Adrenal gland (tissue), 19 donors: Measurements from ENCODE around the gene EHD4. TPM values are rescaled to one million over a fixed set of nuclear protein-coding genes. Genes with fewer than 3 reads are reported as not detected.

ENCODE experiments used
- DNase-seq, 7 donors: peaks; one replicate each; pipeline ENCODE4 v3.0.0-alpha.2; 2019 to 2020
- H3K27ac ChIP-seq, 5 donors: fragments of 200-600 bp; sonication (generic) in 4 of 5; 1 replicate in 3 of 5; 2 replicates in 2 of 5; pipeline versions ENCODE4 v1.5.1 to v1.8.0; 2016 to 2020; ENCODE audit warnings: mild to moderate bottlenecking in 1 of 5
- H3K27me3 ChIP-seq: fragments of 200-600 bp; 2 replicates; pipeline ENCODE4 v1.8.0; 2021
- H3K36me3 ChIP-seq, 2 donors: fragments of 200-600 bp; replicated peaks in 1 of 2; 1 replicate in 1 of 2; 2 replicates in 1 of 2; pipeline versions ENCODE4 v1.5.1 to v1.8.0; 2018 to 2022
- H3K4me1 ChIP-seq, 2 donors: fragments of 200-600 bp; replicated peaks in 1 of 2; 1 replicate in 1 of 2; 2 replicates in 1 of 2; pipeline versions ENCODE4 v1.5.1 to v1.8.0; 2018 to 2021
- H3K4me3 ChIP-seq, 4 donors: fragments of 200-600 bp; sonication (generic) in 3 of 4; one replicate each; pipeline ENCODE4 v1.5.1; 2016 to 2018
- H3K9me3 ChIP-seq, 3 donors: fragments of 200-600 bp; sonication (generic) in 1 of 3; replicated peaks in 1 of 3; 1 replicate in 2 of 3; 2 replicates in 1 of 3; pipeline versions ENCODE4 v1.5.1 to v1.8.0; 2016 to 2021
- CTCF ChIP-seq, 6 experiments: fragments of 450-650 bp in 4 of 6; fragments of 200-600 bp in 2 of 6; sonication (generic) in 1 of 6; IDR thresholded peaks; 1 replicate in 5 of 6; 2 replicates in 1 of 6; pipeline versions ENCODE4 v1.5.1 to v1.8.0; 2016 to 2021; ENCODE audit warnings: antibody characterized with exemption in 6 of 6, mild to moderate bottlenecking in 2 of 6, moderate library complexity in 1 of 6
- POLR2A ChIP-seq, 2 donors: fragments of 450-650 bp; IDR thresholded peaks; one replicate each; pipeline ENCODE4 v1.6.1; 2017; ENCODE audit warnings: antibody characterized with exemption in 2 of 2, mild to moderate bottlenecking in 2 of 2, moderate library complexity in 1 of 2
- WGBS, 4 donors: extraction: QIAGEN DNeasy Blood & Tissue Kit in 2 of 4; methylation state at CpG; one replicate each; pipeline versions ENCODE4 v1.1.5 to v1.1.7; 2013 to 2017; 5-methylcytosine and 5-hydroxymethylcytosine counted together
- intact Hi-C, 2 donors: fragments of 100-400 bp; cut with DNase I; formaldehyde crosslinking; loops; one replicate each; pipeline versions ENCODE4 v1.14.1 to v1.15.0; 2022 to 2023
- long read RNA-seq, 10 donors: library from polyadenylated mRNA in 3 of 10; unstranded in 2 of 10; stranded (forward) in 1 of 10; transcript quantifications; one replicate each; pipeline ENCODE4 v2.0.0 and lab custom pipeline, GENCODE V29; 2021 to 2026
- polyA plus RNA-seq, 3 donors: library from polyadenylated mRNA; stranded (reverse); fragments of 200-250 nt in 2 of 3; fragments of 350-450 nt in 1 of 3; fragmentation: Illumina TruSeq in 1 of 3; extraction: RNeasy Lipid Tissue Mini Kit (QIAGEN cat#74804) in 1 of 3; gene quantifications; one replicate each; pipeline ENCODE4 v1.2.3, GENCODE V29; 2013 to 2014
- total RNA-seq, 9 donors: library from RNA; depleted of rRNA in 4 of 9; stranded (reverse); fragments of >200 nt in 4 of 9; fragments of 120-200 nt in 1 of 9; fragmentation: NEBNext Ultra II Directional in 1 of 9; extraction: Animal tissue kit (Norgen Biotek cat#: 25700) in 1 of 9; gene quantifications; one replicate each; pipeline versions ENCODE4 v1.1.0 to v1.2.4, GENCODE V29; 2013 to 2023
- donor health status: healthy with polysubstance abuse.
- donor health status: Bipolar disorder and iron deficiency.
- donor health status: DM: yes; HTN: yes; CAD: no.
- donor health status: DM: no; HTN: no; CAD: no.
- donor health status: DM: no; HTN: no; CAD: no.
- donor health status: DM: yes; HTN: yes; CAD: no.

The EHD4 gene
- total RNA-seq (10 to 100 TPM in 7 of 9 donors, 1 to 10 TPM in 2; 2.0 to 17.0 (median 13.8) TPM), polyA plus RNA-seq (1 to 10 TPM; 5.9 to 7.4 (median 6.2) TPM)
- long read RNA-seq, donor 1, full-length matches to known transcripts, result 1 of 1 reads
- long read RNA-seq, donor 1, partial matches to known transcripts, result 0 of 1 reads
- long read RNA-seq, donor 1, other reads (novel, unspliced or antisense), result 0 of 1 reads
- long read RNA-seq, donor 2, full-length matches to known transcripts, result 1 of 1 reads
- long read RNA-seq, donor 2, partial matches to known transcripts, result 0 of 1 reads
- long read RNA-seq, donor 2, other reads (novel, unspliced or antisense), result 0 of 1 reads
- long read RNA-seq, donor 3, full-length matches to known transcripts, result 1 of 1 reads
- long read RNA-seq, donor 3, partial matches to known transcripts, result 0 of 1 reads
- long read RNA-seq, donor 3, other reads (novel, unspliced or antisense), result 0 of 1 reads
- long read RNA-seq, donor 4, full-length matches to known transcripts, result 6 of 8 reads
- long read RNA-seq, donor 4, partial matches to known transcripts, result 0 of 8 reads
- long read RNA-seq, donor 4, other reads (novel, unspliced or antisense), result 2 of 8 reads
- long read RNA-seq, donor 5, full-length matches to known transcripts, result 62 of 71 reads
- long read RNA-seq, donor 5, partial matches to known transcripts, result 4 of 71 reads
- long read RNA-seq, donor 5, other reads (novel, unspliced or antisense), result 5 of 71 reads
- long read RNA-seq, donor 6, full-length matches to known transcripts, result 5 of 8 reads
- long read RNA-seq, donor 6, partial matches to known transcripts, result 0 of 8 reads
- long read RNA-seq, donor 6, other reads (novel, unspliced or antisense), result 3 of 8 reads
- long read RNA-seq, donor 7, full-length matches to known transcripts, result 2 of 2 reads
- long read RNA-seq, donor 7, partial matches to known transcripts, result 0 of 2 reads
- long read RNA-seq, donor 7, other reads (novel, unspliced or antisense), result 0 of 2 reads
- long read RNA-seq, donor 8, full-length matches to known transcripts, result 1 of 1 reads
- long read RNA-seq, donor 8, partial matches to known transcripts, result 0 of 1 reads
- long read RNA-seq, donor 8, other reads (novel, unspliced or antisense), result 0 of 1 reads
- long read RNA-seq, donor 9, result 0 reads
- long read RNA-seq, donor 10, result 0 reads

DNA sequence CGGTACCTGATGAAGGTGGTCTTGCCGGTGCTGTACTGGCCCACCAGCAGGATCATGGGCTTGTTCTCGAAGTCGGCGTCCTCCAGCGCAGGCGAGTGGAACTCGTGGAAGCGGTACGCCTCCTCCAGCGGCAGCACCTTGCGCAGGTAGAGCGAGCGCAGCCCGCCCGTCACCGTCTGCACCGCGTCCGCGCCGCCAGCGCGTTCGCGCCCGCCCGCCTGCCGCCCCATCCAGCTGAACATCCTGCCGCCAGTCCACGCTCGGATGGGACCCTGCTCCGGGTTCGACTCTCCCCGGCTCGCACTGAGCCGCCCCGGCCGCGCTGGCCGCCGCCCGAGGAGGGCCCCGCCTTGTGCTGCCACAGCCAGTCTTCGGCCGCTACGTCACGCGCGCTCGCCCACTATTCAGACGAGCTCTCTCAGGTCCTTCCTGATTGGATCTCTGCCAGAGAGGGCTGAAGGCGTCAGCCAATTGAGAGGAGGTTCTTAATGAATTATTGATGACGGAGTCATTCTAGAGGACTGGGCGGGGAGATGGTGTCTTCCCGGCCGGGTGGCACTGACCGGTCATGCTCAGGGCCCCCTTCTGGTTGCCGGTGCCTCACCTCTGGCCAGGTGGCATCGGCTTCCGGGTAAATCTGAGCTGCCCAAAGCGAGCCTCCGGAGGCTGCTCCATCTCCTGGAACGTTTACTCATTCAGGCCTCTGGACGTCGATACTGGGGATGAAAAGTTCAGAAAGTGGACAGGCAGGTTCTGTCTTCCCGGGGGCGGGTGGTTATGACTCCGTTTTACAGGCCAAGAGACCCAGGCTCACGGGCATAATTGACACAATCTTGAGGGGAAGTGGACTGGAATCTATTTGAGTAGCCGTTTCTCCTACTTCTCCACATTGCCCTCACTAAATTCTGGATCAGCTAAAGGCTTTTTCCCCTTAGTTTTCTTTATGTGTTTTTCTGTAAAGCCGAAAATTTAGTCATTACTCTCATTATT, at the start of gene EHD4:
EHD4 (minus strand) TSS at position 305 of the 990 bp plus-strand sequence; CDS start at position 242, 63 bp downstream.
- Histone ChIP-seq H3K36me3 (no peaks in the 10 kb centered on the region), H3K27me3 (no peaks in the 10 kb centered on the region), H3K27ac (peak within 1 kb of the TSS in 4 of 5 donors; percentile 75 to 87 (median 79)), H3K4me1 (peaks cover 0 to 13% of the 10 kb centered on the region in 2 donors), H3K4me3 (peak within 1 kb of the TSS; percentile 29 to 86 (median 59)), H3K9me3 (no peaks in the 10 kb centered on the region)
- TF ChIP-seq POLR2A (IDR thresholded peaks at IDR 0.05), result peak; percentile 11 to 70
- TF ChIP-seq CTCF (IDR thresholded peaks at IDR 0.05), result peak in 5 of 6 experiments; percentile 18 to 43 (median 34)
- peak; percentile 97 to 100 (median 99) for DNase-seq
- 1 to 12% (median 4%) methylated on average over 8 to 72 of the region's 72 CpGs for WGBS, 4 donors
- intact Hi-C loops, result loop anchor here in 1 of 2 donors (10.0 kb wide), 1 partner anchor 48 kb away; no protein-coding TSS in a partner anchor

GRCh38 chr15:42021593-42021992, 49.2 kb upstream of the EHD4 start:
- intact Hi-C loops, result no loop called here
- TF ChIP-seq CTCF (IDR thresholded peaks at IDR 0.05), result no peak
- TF ChIP-seq POLR2A (IDR thresholded peaks at IDR 0.05), result no peak
- WGBS, 4 donors, result 80 to 96% (median 90%) methylated on average over 2 to 5 of the region's 5 CpGs
- DNase-seq, result no peak
- Histone ChIP-seq H3K27me3 (no peaks in the 10 kb centered on the region), H3K4me1 (no peaks in the 10 kb centered on the region), H3K36me3 (no peaks in the 10 kb centered on the region), H3K27ac (no peak overlapping the region), H3K4me3 (no peak overlapping the region), H3K9me3 (no peaks in the 10 kb centered on the region)

- DNase-seq, result no peak
- Histone ChIP-seq H3K36me3 (no peaks in the 10 kb centered on the region), H3K4me1 (no peaks in the 10 kb centered on the region), H3K9me3 (no peaks in the 10 kb centered on the region), H3K27ac (no peak within 1 kb of the TSS), H3K27me3 (no peaks in the 10 kb centered on the region), H3K4me3 (no peak within 1 kb of the TSS)
- TF ChIP-seq POLR2A (IDR thresholded peaks at IDR 0.05), result no peak
- TF ChIP-seq CTCF (IDR thresholded peaks at IDR 0.05), result no peak
- intact Hi-C loops, result no loop called here
- 80 to 95% (median 90%) methylated on average over 3 to 5 of the region's 5 CpGs for WGBS, 4 donors
Measured at GRCh38 chr15:42020713-42021273, 48.4 kb upstream of the EHD4 start, which contains the start of gene PLA2G4E. PLA2G4E (minus strand) TSS chr15:42021042; CDS start chr15:42021030, 12 bp downstream.
